H1 (cell line): ENCODE results near the gene PLVAP. TPM values are rescaled to one million over a fixed set of nuclear protein-coding genes. Genes with fewer than 3 reads are reported as not detected.

Experiments
- CTCF ChIA-PET: fragments of 300-600 bp; sonication (Branson Sonifier 250); formaldehyde crosslinking; loops from one replicate; lab custom pipeline; 2021; ENCODE audit not compliant: partially characterized antibody; lab: Charles Lee
- POLR2A ChIA-PET: fragments of 300-600 bp; sonication (Branson Sonifier 250); formaldehyde crosslinking; loops from one replicate; lab custom pipeline; 2021; ENCODE audit warnings: inconsistent platforms; ENCODE audit not compliant: partially characterized antibody; lab: Charles Lee
- DNase-seq, 2 experiments: peaks; one replicate each; pipeline versions ENCODE4 v3.0.0 to v3.0.0-alpha.2; 2010 to 2022; ENCODE audit warnings: low spot score in 2 of 2, low read depth in 1 of 2, mixed read lengths in 1 of 2
- FAIRE-seq: peaks from 2 replicates; lab custom pipeline; 2011; peaks lifted over from hg19 to GRCh38; lab: Jason Lieb, UNC
- H2AFZ ChIP-seq: 2 replicates; pipeline ENCODE4 v1.8.1; 2012; ENCODE audit warnings: low read length, inconsistent platforms
- H2AK5ac ChIP-seq: 2 replicates; pipeline ENCODE4 v1.6.1; 2013; ENCODE audit warnings: low read depth, low read length
- H2BK120ac ChIP-seq: replicated peaks from 2 replicates; pipeline ENCODE3; 2013; ENCODE audit warnings: low read depth, low read length, inconsistent platforms
- H2BK12ac ChIP-seq: 2 replicates; pipeline ENCODE4 v1.6.1; 2013; ENCODE audit warnings: low read depth, low read length
- H2BK15ac ChIP-seq: 2 replicates; pipeline ENCODE4 v1.6.1; 2013; ENCODE audit warnings: low read length
- H2BK20ac ChIP-seq: 2 replicates; pipeline ENCODE4 v1.6.1; 2013; ENCODE audit warnings: low read length
- H2BK5ac ChIP-seq: 2 replicates; pipeline ENCODE4 v1.6.1; 2013; ENCODE audit warnings: low read depth, low read length
- H3K14ac ChIP-seq: 2 replicates; pipeline ENCODE4 v1.6.1; 2013; ENCODE audit warnings: inconsistent platforms; ENCODE audit not compliant: insufficient read length
- H3K18ac ChIP-seq: 2 replicates; pipeline ENCODE4 v1.6.1; 2013; ENCODE audit warnings: low read length; ENCODE audit errors: extremely low read depth
- H3K23ac ChIP-seq: 2 replicates; pipeline ENCODE4 v1.6.1; 2013; ENCODE audit warnings: inconsistent platforms; ENCODE audit not compliant: insufficient read length
- H3K23me2 ChIP-seq: 2 replicates; pipeline ENCODE4 v1.6.1; 2013; ENCODE audit warnings: low read depth, low read length
- H3K27ac ChIP-seq: 2 replicates; pipeline ENCODE4 v1.6.1; 2011; ENCODE audit warnings: low read depth, low read length, inconsistent platforms
- H3K27me3 ChIP-seq, 4 experiments: replicated peaks in 1 of 4; 1 replicate in 1 of 4; 2 replicates in 3 of 4; pipeline versions ENCODE4 v1.6.1 to v1.8.1; 2011 to 2013; ENCODE audit warnings: low read length in 3 of 4, mild to moderate bottlenecking in 3 of 4, inconsistent platforms in 2 of 4, mixed read lengths in 2 of 4, moderate library complexity in 1 of 4; ENCODE audit not compliant: control insufficient read depth in 3 of 4, insufficient read depth in 3 of 4; ENCODE audit errors: extremely low read depth in 1 of 4
- H3K36me3 ChIP-seq, 4 experiments: 2 replicates each; pipeline versions ENCODE4 v1.6.1 to v1.8.1; 2011 to 2013; ENCODE audit warnings: mild to moderate bottlenecking in 4 of 4, low read length in 3 of 4, moderate library complexity in 2 of 4, control low read depth in 1 of 4, inconsistent platforms in 1 of 4; ENCODE audit not compliant: insufficient read depth in 4 of 4, control insufficient read depth in 2 of 4
- H3K4ac ChIP-seq: replicated peaks from 2 replicates; pipeline ENCODE3; 2013; ENCODE audit warnings: low read length, low read depth, mixed read lengths, inconsistent platforms; ENCODE audit not compliant: insufficient read length
- H3K4me1 ChIP-seq, 4 experiments: replicated peaks in 1 of 4; 1 replicate in 1 of 4; 2 replicates in 3 of 4; pipeline versions ENCODE4 v1.6.1 to v1.8.1; 2011 to 2013; ENCODE audit warnings: low read length in 3 of 4, inconsistent platforms in 2 of 4, mixed read lengths in 1 of 4; ENCODE audit not compliant: insufficient read depth in 4 of 4, control insufficient read depth in 3 of 4
- H3K4me2 ChIP-seq, 2 experiments: 2 replicates each; pipeline versions ENCODE4 v1.6.1 to v1.8.1; 2011 to 2013; ENCODE audit warnings: low read depth in 2 of 2, low read length in 2 of 2, control low read depth in 1 of 2, inconsistent platforms in 1 of 2, mild to moderate bottlenecking in 1 of 2; ENCODE audit not compliant: insufficient read depth in 1 of 2
- H3K4me3 ChIP-seq, 4 experiments: fragments of 200-600, 300-600 bp in 1 of 4; sonication (generic), shearing (Covaris generic), sonication (Bioruptor Twin) in 1 of 4; 2 replicates each; pipeline versions ENCODE4 v1.5.1 to v1.8.1; 2011 to 2016; ENCODE audit warnings: low read length in 4 of 4, low read depth in 3 of 4, control low read depth in 2 of 4, inconsistent platforms in 2 of 4, mild to moderate bottlenecking in 2 of 4, mixed read lengths in 1 of 4, moderate library complexity in 1 of 4; ENCODE audit not compliant: insufficient read depth in 2 of 4; ENCODE audit errors: extremely low read depth in 1 of 4
- H3K56ac ChIP-seq: replicated peaks from 2 replicates; pipeline ENCODE3; 2013; ENCODE audit warnings: low read depth, mild to moderate bottlenecking, mixed read lengths, low read length, inconsistent platforms; ENCODE audit not compliant: insufficient read length
- H3K79me1 ChIP-seq: 2 replicates; pipeline ENCODE4 v1.6.1; 2013; ENCODE audit warnings: low read depth, low read length, control low read depth
- H3K79me2 ChIP-seq, 2 experiments: 2 replicates each; pipeline versions ENCODE4 v1.6.1 to v1.8.1; 2012 to 2013; ENCODE audit warnings: low read length in 2 of 2, mild to moderate bottlenecking in 2 of 2, inconsistent platforms in 1 of 2; ENCODE audit not compliant: insufficient read depth in 2 of 2, control insufficient read depth in 1 of 2
- H3K9ac ChIP-seq, 4 experiments: replicated peaks in 1 of 4; 1 replicate in 1 of 4; 2 replicates in 3 of 4; pipeline versions ENCODE4 v1.6.1 to v1.8.1; 2011 to 2013; ENCODE audit warnings: low read depth in 3 of 4, low read length in 3 of 4, control low read depth in 2 of 4, mild to moderate bottlenecking in 2 of 4, moderate library complexity in 2 of 4, inconsistent platforms in 1 of 4; ENCODE audit errors: extremely low read depth in 1 of 4
- H3K9me3 ChIP-seq, 2 experiments: 2 replicates each; pipeline versions ENCODE4 v1.6.1 to v1.8.1; 2012 to 2013; ENCODE audit warnings: mild to moderate bottlenecking in 2 of 2, moderate library complexity in 2 of 2, control low read depth in 1 of 2, inconsistent platforms in 1 of 2, low read depth in 1 of 2, low read length in 1 of 2, mixed read lengths in 1 of 2; ENCODE audit not compliant: insufficient read depth in 2 of 2
- H4K20me1 ChIP-seq, 2 experiments: replicated peaks in 1 of 2; 2 replicates each; pipeline versions ENCODE3 to v1.8.1; 2011 to 2013; ENCODE audit warnings: inconsistent platforms in 2 of 2, low read length in 2 of 2, mild to moderate bottlenecking in 1 of 2; ENCODE audit not compliant: insufficient read depth in 2 of 2, control insufficient read depth in 1 of 2
- H4K5ac ChIP-seq: 2 replicates; pipeline ENCODE4 v1.6.1; 2013; ENCODE audit warnings: low read length, low read depth, mixed read lengths, inconsistent platforms; ENCODE audit not compliant: insufficient read length
- H4K8ac ChIP-seq: 2 replicates; pipeline ENCODE4 v1.8.0; 2013; ENCODE audit warnings: mild to moderate bottlenecking, moderate library complexity, low read length, inconsistent platforms; ENCODE audit not compliant: insufficient read depth; ENCODE audit errors: extremely low read depth
- H4K91ac ChIP-seq: replicated peaks from 2 replicates; pipeline ENCODE3; 2013; ENCODE audit warnings: low read length, mixed read lengths, inconsistent platforms; ENCODE audit not compliant: insufficient read length
- BRCA1 ChIP-seq: IDR thresholded peaks from 2 replicates; pipeline ENCODE4 v1.6.1; 2012; ENCODE audit warnings: low read depth, low read length, improper control_type of control experiment
- SAP30 ChIP-seq: fragments of 300-600 bp; sonication (generic); IDR thresholded peaks from 2 replicates; pipeline ENCODE4 v1.7.1; 2012; ENCODE audit warnings: low read length, moderate library complexity, mild to moderate bottlenecking, inconsistent platforms; ENCODE audit not compliant: insufficient read depth, insufficient replicate concordance
- SIRT6 ChIP-seq: IDR thresholded peaks from one replicate; pipeline ENCODE4 v1.7.1; 2012; ENCODE audit warnings: low read length, inconsistent platforms
- TAF1 ChIP-seq: IDR thresholded peaks from 2 replicates; pipeline ENCODE4 v1.6.1; 2011; ENCODE audit warnings: mild to moderate bottlenecking, low read depth, low read length
- WGBS, 2 experiments: shearing (Covaris generic) in 1 of 2; methylation state at CpG; one replicate each; pipeline versions ENCODE4 v1.1.6 to v1.1.7; 2013 to 2015; ENCODE audit warnings: low lambda C conversion rate in 2 of 2, mixed read lengths in 2 of 2, inconsistent platforms in 1 of 2, low coverage in 1 of 2, missing lambda C conversion rate in 1 of 2; ENCODE audit not compliant: insufficient replicate concordance in 2 of 2, insufficient coverage in 1 of 2, insufficient read length in 1 of 2; ENCODE audit errors: extremely low coverage in 1 of 2, missing lambda C conversion rate in 1 of 2; 5-methylcytosine and 5-hydroxymethylcytosine counted together
- polyA plus RNA-seq, 7 experiments: library from polyadenylated mRNA; depleted of rRNA in 3 of 7; stranded (reverse) in 5 of 7; unstranded in 2 of 7; fragments of >200 nt in 5 of 7; fragments of 200-250 nt in 2 of 7; gene quantifications; 1 replicate in 5 of 7; 2 replicates in 1 of 7; 4 replicates in 1 of 7; pipeline versions ENCODE4 v1.2.1 to v1.2.3, GENCODE V29; 2011 to 2013; ENCODE audit warnings: missing spikeins in 2 of 7, mixed read lengths in 2 of 7
- total RNA-seq: library from RNA; stranded (reverse); fragmentation: NEBNext Ultra II Directional; extraction: Animal tissue kit (Norgen Biotek cat#: 25700); gene quantifications from 2 replicates; pipeline ENCODE4 v1.2.1, GENCODE V29; 2021

PLVAP gene
- total and polyA plus RNA-seq, 2 of the 8 experiments (the other 6 are each of a cell fraction or from before 2014, with no cell fraction given) = 0.32 TPM; not detected in 1

DNA sequence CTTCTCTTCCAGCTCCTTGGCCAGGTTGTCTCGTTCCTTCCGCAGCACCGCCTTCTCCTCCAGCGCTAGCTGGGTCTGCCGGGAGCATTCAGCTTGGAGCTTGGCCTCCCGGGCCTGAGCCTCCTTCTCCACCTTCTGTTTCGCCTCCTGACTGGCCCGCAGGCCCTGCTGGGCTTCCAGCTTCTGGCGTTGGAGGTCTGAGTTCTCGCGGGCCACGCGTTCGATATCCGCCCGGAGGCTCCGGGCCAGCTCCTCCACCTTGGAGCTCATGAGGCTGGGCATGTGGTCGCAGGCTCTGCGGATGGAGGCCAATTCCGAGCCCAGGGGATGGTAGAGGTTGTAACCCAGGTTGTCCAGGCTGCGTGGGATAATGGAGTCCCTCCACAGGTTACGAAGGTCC is 11.8 kb downstream of the PLVAP start:
- Histone ChIP-seq H2BK12ac (peak overlapping the region; percentile 50; the same call in 1 of the 2 replicates), H3K9me3 (no peaks in the 10 kb centered on the region), H3K27me3 (no peaks in the 10 kb centered on the region), H4K20me1 (no peaks in the 10 kb centered on the region), H3K9ac (no peak overlapping the region), H4K91ac (no peak overlapping the region), H3K14ac (no peak overlapping the region), H4K8ac (no peak overlapping the region), H2BK15ac (0 out of 2 replicates have a peak overlapping the region, but pooled peaks have one; percentile 31), H3K4ac (no peak overlapping the region), H3K56ac (no peak overlapping the region), H3K18ac (no peak overlapping the region), H3K4me1 (no peaks in the 10 kb centered on the region), H3K36me3 (no peaks in the 10 kb centered on the region), H4K5ac (no peak overlapping the region), H3K23me2 (peaks cover 2% of the 10 kb centered on the region; the same call in 1 of the 2 replicates), H3K23ac (no peak overlapping the region), H2AFZ (no peak overlapping the region), H3K79me2 (no peaks in the 10 kb centered on the region), H2BK5ac (no peak overlapping the region), H2AK5ac (no peak overlapping the region), H3K4me2 (no peak overlapping the region), H2BK120ac (no peak overlapping the region), H2BK20ac (no peak overlapping the region), H3K79me1 (no peaks in the 10 kb centered on the region), H3K4me3 (no peak overlapping the region), H3K27ac (no peak overlapping the region)
- 94% methylated on average over 17 of the region's 22 CpGs; no CpG with 5 or more reads in 1 of the 2 experiments for WGBS, 2 experiments
- DNase-seq (no peak), FAIRE-seq (no peak)
- no peak for TF ChIP-seq TAF1
- TF ChIP-seq SIRT6 = no peak
- no peak for TF ChIP-seq BRCA1
- no peak for TF ChIP-seq SAP30
- CTCF ChIA-PET = interaction anchor here (0.9 to 6.2 kb wide), 8 partner anchors 9 to 29 kb away, joined by 3 to 41 read pairs (median 8); partner anchors contain the start of genes CCDC194 and PLVAP
- POLR2A ChIA-PET = interaction anchor here (0.8 to 1.4 kb wide), 3 partner anchors 21 to 26 kb away, joined by 3 to 5 read pairs (median 3); no protein-coding TSS in a partner anchor
